CMK (cell line): Measurements from ENCODE around the gene SORCS2.

Experiments used
- DNase-seq: peaks from one replicate; pipeline ENCODE4 v3.0.0-alpha.2; 2010; ENCODE audit warnings: low read depth

The SORCS2 gene

GRCh38 chr4:7750972-7751371, 558.6 kb downstream of the SORCS2 start:
- DNase-seq: no peak

- DNase-seq: no peak
Measured at GRCh38 chr4:7752649-7753048, 560.3 kb downstream of the SORCS2 start.

- no peak for DNase-seq
Measured at GRCh38 chr4:7753271-7753670, 560.9 kb downstream of the SORCS2 start.

GRCh38 chr4:7753931-7754465, 561.7 kb downstream of the SORCS2 start:
- DNase-seq: no peak

GRCh38 chr4:7754565-7755262, 562.4 kb downstream of the SORCS2 start:
- no peak for DNase-seq

- no peak for DNase-seq
Measured at GRCh38 chr4:7755561-7755960, 563.2 kb downstream of the SORCS2 start.

- no peak for DNase-seq
Measured at GRCh38 chr4:7756071-7756470, 563.7 kb downstream of the SORCS2 start.

GRCh38 chr4:7756561-7757355, 564.4 kb downstream of the SORCS2 start:
- DNase-seq: no peak

- no peak for DNase-seq
Measured at GRCh38 chr4:7757501-7758471, 565.4 kb downstream of the SORCS2 start.

GRCh38 chr4:7758476-7758875, 566.1 kb downstream of the SORCS2 start:
- no peak for DNase-seq

GRCh38 chr4:7759216-7759615, 566.9 kb downstream of the SORCS2 start:
- DNase-seq: no peak

- DNase-seq: no peak
Measured at GRCh38 chr4:7759635-7760034, 567.3 kb downstream of the SORCS2 start.

GRCh38 chr4:7760228-7760627, 567.9 kb downstream of the SORCS2 start:
- DNase-seq: no peak

GRCh38 chr4:7760706-7761105, 568.4 kb downstream of the SORCS2 start:
- no peak for DNase-seq

- DNase-seq: no peak
Measured at GRCh38 chr4:7761312-7761711, 569.0 kb downstream of the SORCS2 start.

- peak; percentile 18 for DNase-seq
Measured at GRCh38 chr4:7761720-7762119, 569.4 kb downstream of the SORCS2 start.

- no peak for DNase-seq
Measured at GRCh38 chr4:7762376-7763030, 570.2 kb downstream of the SORCS2 start.

GRCh38 chr4:7763106-7763505, 570.8 kb downstream of the SORCS2 start:
- no peak for DNase-seq

GRCh38 chr4:7763788-7764187, 571.5 kb downstream of the SORCS2 start:
- no peak for DNase-seq

- no peak for DNase-seq
Measured at GRCh38 chr4:7764466-7764865, 572.1 kb downstream of the SORCS2 start.

GRCh38 chr4:7765666-7766065, 573.3 kb downstream of the SORCS2 start:
- DNase-seq: no peak

GRCh38 chr4:7766086-7766485, 573.7 kb downstream of the SORCS2 start:
- DNase-seq: no peak
